Measurements from ENCODE around the gene PAK5.

DNA sequence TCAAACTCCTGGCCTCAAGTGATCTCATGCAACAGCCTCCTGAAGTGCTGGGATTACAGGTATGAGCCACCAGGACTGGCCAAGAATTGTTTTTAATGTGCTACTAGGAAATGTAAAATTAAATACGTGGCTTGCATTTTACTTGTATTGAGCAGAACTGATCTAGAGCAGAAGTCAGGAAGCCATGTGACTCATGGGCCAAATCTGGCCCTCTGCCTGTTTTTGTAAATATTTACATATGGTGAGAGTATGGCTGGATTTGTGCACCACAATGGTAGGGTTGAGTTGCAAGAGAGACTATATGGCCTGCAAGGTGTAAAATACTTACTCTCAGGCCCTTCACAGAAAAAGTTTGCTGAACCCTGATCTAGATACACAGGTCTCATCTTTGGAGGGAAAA is 248.7 kb downstream of the PAK5 start:
- TF ChIP-seq, protein P1, sequence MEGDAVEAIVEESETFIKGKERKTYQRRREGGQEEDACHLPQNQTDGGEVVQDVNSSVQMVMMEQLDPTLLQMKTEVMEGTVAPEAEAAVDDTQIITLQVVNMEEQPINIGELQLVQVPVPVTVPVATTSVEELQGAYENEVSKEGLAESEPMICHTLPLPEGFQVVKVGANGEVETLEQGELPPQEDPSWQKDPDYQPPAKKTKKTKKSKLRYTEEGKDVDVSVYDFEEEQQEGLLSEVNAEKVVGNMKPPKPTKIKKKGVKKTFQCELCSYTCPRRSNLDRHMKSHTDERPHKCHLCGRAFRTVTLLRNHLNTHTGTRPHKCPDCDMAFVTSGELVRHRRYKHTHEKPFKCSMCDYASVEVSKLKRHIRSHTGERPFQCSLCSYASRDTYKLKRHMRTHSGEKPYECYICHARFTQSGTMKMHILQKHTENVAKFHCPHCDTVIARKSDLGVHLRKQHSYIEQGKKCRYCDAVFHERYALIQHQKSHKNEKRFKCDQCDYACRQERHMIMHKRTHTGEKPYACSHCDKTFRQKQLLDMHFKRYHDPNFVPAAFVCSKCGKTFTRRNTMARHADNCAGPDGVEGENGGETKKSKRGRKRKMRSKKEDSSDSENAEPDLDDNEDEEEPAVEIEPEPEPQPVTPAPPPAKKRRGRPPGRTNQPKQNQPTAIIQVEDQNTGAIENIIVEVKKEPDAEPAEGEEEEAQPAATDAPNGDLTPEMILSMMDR (IDR thresholded peaks at IDR 0.05): no peak
- TF ChIP-seq POLR2A (IDR thresholded peaks at IDR 0.05): no peak

Data from esophagus squamous epithelium (tissue), 4 donors.